Mesendoderm (in vitro differentiated cells): ENCODE results near the gene PCSK6.

Experiments
- DNase-seq: peaks from one replicate; pipeline ENCODE4 v3.0.0; 2013
- H2AK5ac ChIP-seq: 2 replicates; pipeline ENCODE4 v1.6.1; 2013; ENCODE audit warnings: low read length, inconsistent platforms
- H2BK120ac ChIP-seq: 2 replicates; pipeline ENCODE4 v1.6.1; 2013; ENCODE audit warnings: low read depth, mild to moderate bottlenecking, low read length, moderate library complexity, mixed read lengths
- H2BK15ac ChIP-seq: replicated peaks from 2 replicates; pipeline ENCODE4 v1.6.1; 2013; ENCODE audit warnings: low read depth, mild to moderate bottlenecking, moderate library complexity
- H2BK5ac ChIP-seq: 2 replicates; pipeline ENCODE4 v1.6.1; 2013; ENCODE audit warnings: low read length, inconsistent platforms
- H3K18ac ChIP-seq: 2 replicates; pipeline ENCODE4 v1.6.1; 2013; ENCODE audit warnings: mild to moderate bottlenecking, low read length, mixed read lengths
- H3K23ac ChIP-seq: one replicate; pipeline ENCODE4 v1.6.1; 2013; ENCODE audit warnings: low read length
- H3K27ac ChIP-seq: 2 replicates; pipeline ENCODE4 v1.5.1; 2013; ENCODE audit warnings: low read depth, mild to moderate bottlenecking, inconsistent platforms, low read length, moderate library complexity
- H3K27me3 ChIP-seq: 2 replicates; pipeline ENCODE4 v1.6.1; 2013; ENCODE audit warnings: low read length, control low read depth, mild to moderate bottlenecking, inconsistent platforms; ENCODE audit not compliant: insufficient read depth, poor library complexity
- H3K36me3 ChIP-seq: 2 replicates; pipeline ENCODE4 v1.6.1; 2013; ENCODE audit warnings: low read length, inconsistent platforms; ENCODE audit not compliant: control insufficient read depth, insufficient read depth
- H3K4ac ChIP-seq: one replicate; pipeline ENCODE4 v1.6.1; 2013; ENCODE audit warnings: low read depth, mild to moderate bottlenecking, low read length, moderate library complexity
- H3K4me1 ChIP-seq: 2 replicates; pipeline ENCODE4 v1.6.1; 2013; ENCODE audit warnings: low read depth, low read length, inconsistent platforms; ENCODE audit not compliant: control insufficient read depth
- H3K4me2 ChIP-seq: 2 replicates; pipeline ENCODE4 v1.6.1; 2013; ENCODE audit warnings: low read length
- H3K4me3 ChIP-seq: 2 replicates; pipeline ENCODE4 v1.5.1; 2013; ENCODE audit warnings: mild to moderate bottlenecking, low read length
- H3K56ac ChIP-seq: one replicate; pipeline ENCODE4 v1.6.1; 2013; ENCODE audit warnings: low read length
- H3K79me1 ChIP-seq: 2 replicates; pipeline ENCODE4 v1.6.1; 2013; ENCODE audit warnings: low read length, inconsistent platforms
- H3K79me2 ChIP-seq: 2 replicates; pipeline ENCODE4 v1.6.1; 2013; ENCODE audit warnings: mild to moderate bottlenecking, low read length; ENCODE audit not compliant: control insufficient read depth, insufficient read depth
- H3K9ac ChIP-seq: 2 replicates; pipeline ENCODE4 v1.6.1; 2013; ENCODE audit warnings: low read length, inconsistent platforms
- H4K5ac ChIP-seq: one replicate; pipeline ENCODE4 v1.6.1; 2013; ENCODE audit warnings: low read length
- H4K8ac ChIP-seq: one replicate; pipeline ENCODE4 v1.6.1; 2013; ENCODE audit warnings: low read depth, mild to moderate bottlenecking, control low read depth, low read length, moderate library complexity
- WGBS: extraction: QIAGEN DNeasy Blood & Tissue Kit; methylation state at CpG from one replicate; pipeline ENCODE4 v1.1.7; 2013; ENCODE audit warnings: low lambda C conversion rate, missing lambda C conversion rate; ENCODE audit not compliant: insufficient coverage; ENCODE audit errors: extremely low coverage; 5-methylcytosine and 5-hydroxymethylcytosine counted together

Gene PCSK6

GRCh38 chr15:101393172-101393571 lies 96.3 kb downstream of the PCSK6 start:
- Histone ChIP-seq H3K27me3 (no peaks in the 10 kb centered on the region), H2BK120ac (no peak overlapping the region), H3K56ac (no peak overlapping the region), H3K4ac (no peak overlapping the region), H3K36me3 (no peaks in the 10 kb centered on the region), H3K23ac (no peak overlapping the region), H3K18ac (no peak overlapping the region), H2AK5ac (no peak overlapping the region), H4K8ac (no peak overlapping the region), H3K27ac (no peak overlapping the region), H3K4me3 (no peak overlapping the region), H4K5ac (no peak overlapping the region), H2BK15ac (no peak overlapping the region), H3K9ac (no peak overlapping the region), H3K79me2 (no peaks in the 10 kb centered on the region), H3K4me1 (no peaks in the 10 kb centered on the region), H3K79me1 (no peaks in the 10 kb centered on the region), H2BK5ac (no peak overlapping the region), H3K4me2 (no peak overlapping the region)
- DNase-seq = no peak
- WGBS = no CpG with 5 or more reads among the region's 13 CpGs

DNA sequence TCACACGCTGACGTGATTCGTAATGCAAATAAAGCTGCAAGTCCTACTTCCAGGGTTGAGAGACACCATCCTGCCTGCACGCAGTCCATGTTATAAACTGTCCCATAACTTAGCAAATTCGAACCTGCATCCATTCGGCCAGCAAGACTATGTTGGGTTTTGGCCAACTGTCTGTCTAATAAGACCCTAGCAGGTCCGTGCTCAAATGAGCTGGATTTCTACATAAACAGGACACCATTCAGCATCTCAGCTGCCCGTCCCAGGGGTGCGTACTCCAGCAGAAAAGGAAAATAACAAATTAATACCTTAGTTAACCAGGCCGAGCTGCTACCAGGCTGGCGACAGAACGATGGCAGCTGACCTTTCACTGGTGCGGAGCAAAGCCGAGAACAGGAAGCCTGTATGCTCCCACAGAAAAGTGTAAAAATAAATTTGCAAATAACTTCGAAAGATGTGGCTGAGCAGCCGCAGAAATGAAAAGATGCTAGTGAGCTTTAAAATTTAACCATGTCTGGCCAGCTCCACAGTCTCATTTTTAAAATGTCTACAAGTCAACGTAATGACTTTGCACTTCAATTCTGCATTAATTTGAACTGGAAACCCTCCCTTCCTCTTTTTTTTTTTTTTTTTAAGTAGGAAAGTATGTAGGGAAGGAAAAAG lies 97.4 kb downstream of the PCSK6 start:
- no peak overlapping the region for H2BK5ac ChIP-seq
- no peaks in the 10 kb centered on the region for H3K36me3 ChIP-seq
- no peak overlapping the region for H4K8ac ChIP-seq
- no peak overlapping the region for H2AK5ac ChIP-seq
- H3K4me3 ChIP-seq = no peak overlapping the region
- no CpG with 5 or more reads among the region's 17 CpGs for WGBS
- H3K23ac ChIP-seq = no peak overlapping the region
- DNase-seq = no peak
- no peaks in the 10 kb centered on the region for H3K27me3 ChIP-seq
- no peak overlapping the region for H3K27ac ChIP-seq
- H2BK15ac ChIP-seq = no peak overlapping the region
- H3K9ac ChIP-seq = no peak overlapping the region
- no peak overlapping the region for H2BK120ac ChIP-seq
- H3K79me2 ChIP-seq = no peaks in the 10 kb centered on the region
- no peak overlapping the region for H3K18ac ChIP-seq
- H3K79me1 ChIP-seq = no peaks in the 10 kb centered on the region
- H3K4me1 ChIP-seq = no peaks in the 10 kb centered on the region
- H3K4me2 ChIP-seq = no peak overlapping the region
- H3K4ac ChIP-seq = no peak overlapping the region
- no peak overlapping the region for H4K5ac ChIP-seq
- H3K56ac ChIP-seq = no peak overlapping the region

DNA sequence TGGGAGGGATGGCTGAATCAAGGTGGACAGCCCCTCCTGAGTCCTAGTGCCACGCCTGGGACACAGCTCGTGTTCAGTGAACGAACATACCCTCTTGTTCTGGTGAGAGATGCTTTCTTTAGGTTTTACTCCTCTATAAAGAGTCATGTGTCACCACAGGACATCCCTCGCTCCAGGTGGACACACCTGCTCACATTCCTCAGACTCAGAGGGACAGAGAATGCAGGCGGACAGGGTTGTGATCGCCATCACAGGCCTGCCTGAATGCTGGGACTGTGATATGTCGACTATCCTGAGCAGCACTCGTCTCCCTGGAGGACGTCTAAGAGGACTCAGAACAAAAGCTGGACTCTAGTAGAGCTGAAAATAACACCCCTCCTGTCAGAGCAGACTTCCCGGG lies 98.1 kb downstream of the PCSK6 start:
- Histone ChIP-seq H3K23ac (no peak overlapping the region), H3K4me3 (no peak overlapping the region), H3K56ac (no peak overlapping the region), H3K9ac (no peak overlapping the region), H2AK5ac (no peak overlapping the region), H3K79me1 (no peaks in the 10 kb centered on the region), H3K4ac (no peak overlapping the region), H3K36me3 (no peaks in the 10 kb centered on the region), H2BK15ac (no peak overlapping the region), H3K27me3 (no peaks in the 10 kb centered on the region), H3K4me1 (no peaks in the 10 kb centered on the region), H3K4me2 (no peak overlapping the region), H2BK5ac (no peak overlapping the region), H3K79me2 (no peaks in the 10 kb centered on the region), H4K5ac (no peak overlapping the region), H2BK120ac (no peak overlapping the region), H4K8ac (no peak overlapping the region), H3K27ac (no peak overlapping the region), H3K18ac (no peak overlapping the region)
- no CpG with 5 or more reads among the region's 10 CpGs for WGBS
- no peak for DNase-seq

DNA sequence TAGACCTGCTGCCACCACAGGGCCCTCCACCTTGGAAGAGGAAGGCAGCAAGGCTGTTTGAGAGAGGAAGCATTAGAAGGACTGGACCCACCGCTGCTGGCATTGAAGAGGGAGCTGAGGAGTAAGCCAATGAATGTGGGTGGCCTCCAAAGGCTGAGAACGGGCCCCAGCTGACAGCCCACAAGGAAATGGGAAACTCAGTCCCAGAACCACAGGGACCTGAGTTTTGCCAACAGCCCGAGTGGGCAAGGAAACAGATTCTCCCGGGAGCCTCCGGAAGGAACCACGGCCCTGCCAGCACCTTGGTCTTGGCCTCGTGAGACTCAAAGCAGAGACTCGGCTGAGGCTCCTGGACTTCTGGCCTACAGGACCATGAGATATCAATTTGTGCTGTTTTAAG lies 99.0 kb downstream of the PCSK6 start:
- Histone ChIP-seq H3K4me1 (no peaks in the 10 kb centered on the region), H3K4me2 (no peak overlapping the region), H2BK120ac (no peak overlapping the region), H3K79me1 (no peaks in the 10 kb centered on the region), H3K23ac (no peak overlapping the region), H3K36me3 (no peaks in the 10 kb centered on the region), H3K9ac (no peak overlapping the region), H2AK5ac (no peak overlapping the region), H3K18ac (no peak overlapping the region), H3K27me3 (no peaks in the 10 kb centered on the region), H4K8ac (no peak overlapping the region), H3K56ac (no peak overlapping the region), H3K4ac (no peak overlapping the region), H3K27ac (no peak overlapping the region), H3K79me2 (no peaks in the 10 kb centered on the region), H4K5ac (no peak overlapping the region), H2BK15ac (no peak overlapping the region), H3K4me3 (no peak overlapping the region), H2BK5ac (no peak overlapping the region)
- DNase-seq = no peak
- no CpG with 5 or more reads among the region's 8 CpGs for WGBS

GRCh38 chr15:101390060-101390459 lies 99.4 kb downstream of the PCSK6 start:
- H3K23ac ChIP-seq = no peak overlapping the region
- no peak overlapping the region for H3K18ac ChIP-seq
- H3K4ac ChIP-seq = no peak overlapping the region
- H3K4me3 ChIP-seq = no peak overlapping the region
- H3K79me2 ChIP-seq = no peaks in the 10 kb centered on the region
- no peak overlapping the region for H4K5ac ChIP-seq
- H3K9ac ChIP-seq = no peak overlapping the region
- no peak overlapping the region for H4K8ac ChIP-seq
- no peak overlapping the region for H2AK5ac ChIP-seq
- H2BK120ac ChIP-seq = no peak overlapping the region
- H3K79me1 ChIP-seq = no peaks in the 10 kb centered on the region
- no peak overlapping the region for H3K56ac ChIP-seq
- no peaks in the 10 kb centered on the region for H3K27me3 ChIP-seq
- no peak for DNase-seq
- no peak overlapping the region for H2BK5ac ChIP-seq
- H3K4me1 ChIP-seq = no peaks in the 10 kb centered on the region
- no peak overlapping the region for H3K27ac ChIP-seq
- H3K4me2 ChIP-seq = no peak overlapping the region
- no peak overlapping the region for H2BK15ac ChIP-seq
- H3K36me3 ChIP-seq = no peaks in the 10 kb centered on the region
- WGBS = no CpG with 5 or more reads among the region's 9 CpGs

GRCh38 chr15:101389362-101389761 lies 100.1 kb downstream of the PCSK6 start:
- Histone ChIP-seq H3K4ac (no peak overlapping the region), H3K23ac (no peak overlapping the region), H3K36me3 (no peaks in the 10 kb centered on the region), H3K4me1 (no peaks in the 10 kb centered on the region), H3K9ac (no peak overlapping the region), H3K56ac (no peak overlapping the region), H4K8ac (no peak overlapping the region), H2BK120ac (no peak overlapping the region), H2AK5ac (no peak overlapping the region), H3K4me3 (no peak overlapping the region), H2BK5ac (no peak overlapping the region), H3K79me2 (no peaks in the 10 kb centered on the region), H4K5ac (no peak overlapping the region), H2BK15ac (no peak overlapping the region), H3K27ac (no peak overlapping the region), H3K18ac (no peak overlapping the region), H3K4me2 (no peak overlapping the region), H3K27me3 (no peaks in the 10 kb centered on the region), H3K79me1 (no peaks in the 10 kb centered on the region)
- no CpG with 5 or more reads among the region's 9 CpGs for WGBS
- no peak for DNase-seq
